ENCODE results near the gene HBM. TPM values are rescaled to one million over a fixed set of nuclear protein-coding genes. Genes with fewer than 3 reads are reported as not detected.
"Not testable (repeated sequence)": the region's sequence is repeated elsewhere in the genome, so short reads cannot be mapped to it uniquely, and the experiment has no call there.

HBM gene
- total and polyA plus RNA-seq, 2 donors from 2014 or later, result not detected

DNA sequence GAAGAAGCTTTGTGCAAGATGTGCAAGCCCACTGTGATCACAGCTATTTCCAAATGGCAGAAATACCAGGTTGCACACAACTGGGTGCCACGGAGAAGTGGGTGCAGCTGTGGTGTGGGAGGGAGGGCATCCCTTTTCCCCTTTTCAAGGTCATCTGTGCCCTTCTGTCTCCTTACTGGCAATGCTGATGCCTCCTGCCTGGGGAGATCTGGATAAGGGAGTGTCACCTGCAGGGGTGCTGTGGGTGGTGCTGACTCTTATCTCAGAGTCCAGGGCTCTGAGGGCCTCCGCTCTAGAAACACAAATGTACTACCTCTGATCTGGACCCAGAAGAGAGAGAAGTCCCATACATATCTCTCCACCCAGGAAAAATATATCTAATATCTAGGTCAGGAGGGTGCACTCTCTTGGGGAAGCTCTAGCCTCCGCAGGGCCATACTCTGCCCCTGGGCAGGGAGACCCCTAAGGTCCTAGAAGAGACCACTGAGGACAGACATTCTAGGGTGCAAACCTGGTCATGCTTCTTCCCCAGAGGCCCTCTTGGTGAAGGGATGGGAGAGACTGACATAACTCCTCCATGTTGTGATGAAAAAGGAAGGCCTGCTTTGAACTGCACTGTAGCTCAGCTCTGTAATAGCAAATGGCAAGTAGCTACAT is 45.8 kb upstream of the HBM start:
- no peak overlapping the region for H3K4me3 ChIP-seq (ENCODE audit: low read length in 3 of 3)
- H3K27ac ChIP-seq (ENCODE audit: low read depth in 2 of 2, low read length in 2 of 2), result no peak overlapping the region
- H3K36me3 ChIP-seq (ENCODE audit: control insufficient read depth in 2 of 3, insufficient read depth in 3 of 3, low read length in 3 of 3), result peaks cover 0 to 12% (median 0%) of the 10 kb centered on the region in 3 donors
- intact Hi-C loops (cut with DNase I), result no loop called here
- H3K27me3 ChIP-seq (ENCODE audit: control insufficient read depth, insufficient read depth, low read length), result no peaks in the 10 kb centered on the region
- H3K9me3 ChIP-seq (ENCODE audit: control insufficient read depth in 2 of 3, insufficient read depth in 1 of 3, low read length in 3 of 3), result no peaks in the 10 kb centered on the region
- FAIRE-seq (no peak), DNase-seq (no peak)
- no peak overlapping the region for H3K9ac ChIP-seq (ENCODE audit: low read length in 3 of 3)
- TF ChIP-seq, protein P1, sequence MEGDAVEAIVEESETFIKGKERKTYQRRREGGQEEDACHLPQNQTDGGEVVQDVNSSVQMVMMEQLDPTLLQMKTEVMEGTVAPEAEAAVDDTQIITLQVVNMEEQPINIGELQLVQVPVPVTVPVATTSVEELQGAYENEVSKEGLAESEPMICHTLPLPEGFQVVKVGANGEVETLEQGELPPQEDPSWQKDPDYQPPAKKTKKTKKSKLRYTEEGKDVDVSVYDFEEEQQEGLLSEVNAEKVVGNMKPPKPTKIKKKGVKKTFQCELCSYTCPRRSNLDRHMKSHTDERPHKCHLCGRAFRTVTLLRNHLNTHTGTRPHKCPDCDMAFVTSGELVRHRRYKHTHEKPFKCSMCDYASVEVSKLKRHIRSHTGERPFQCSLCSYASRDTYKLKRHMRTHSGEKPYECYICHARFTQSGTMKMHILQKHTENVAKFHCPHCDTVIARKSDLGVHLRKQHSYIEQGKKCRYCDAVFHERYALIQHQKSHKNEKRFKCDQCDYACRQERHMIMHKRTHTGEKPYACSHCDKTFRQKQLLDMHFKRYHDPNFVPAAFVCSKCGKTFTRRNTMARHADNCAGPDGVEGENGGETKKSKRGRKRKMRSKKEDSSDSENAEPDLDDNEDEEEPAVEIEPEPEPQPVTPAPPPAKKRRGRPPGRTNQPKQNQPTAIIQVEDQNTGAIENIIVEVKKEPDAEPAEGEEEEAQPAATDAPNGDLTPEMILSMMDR (IDR thresholded peaks at IDR 0.05; ENCODE audit: borderline replicate concordance, extremely low read depth, insufficient read depth), result no peak
- no peaks in the 10 kb centered on the region for H3K4me1 ChIP-seq (ENCODE audit: control insufficient read depth in 2 of 3, insufficient read depth in 2 of 3, low read depth in 1 of 3, low read length in 3 of 3)

DNA sequence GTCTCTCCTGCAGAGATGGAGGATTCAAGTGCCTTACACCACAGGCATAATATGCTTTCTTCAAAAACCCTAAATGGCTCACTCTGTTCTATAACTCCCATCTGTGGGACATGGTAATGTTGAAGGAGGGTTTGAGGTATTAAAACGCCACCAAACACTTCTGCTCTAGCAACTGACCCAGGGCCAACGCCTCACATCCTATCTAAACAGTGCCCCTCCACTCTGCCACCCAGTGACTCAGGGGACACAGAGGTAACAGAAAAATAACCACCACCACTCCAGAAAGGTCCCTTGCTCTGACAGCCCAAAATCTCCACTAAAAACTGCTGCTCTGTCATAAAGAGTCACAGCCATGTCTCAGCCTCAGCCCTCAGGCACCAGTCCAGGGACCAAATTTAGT is 45.0 kb upstream of the HBM start:
- DNase-seq (no peak), FAIRE-seq (no peak)
- TF ChIP-seq, protein P1 (IDR thresholded peaks at IDR 0.05; ENCODE audit: borderline replicate concordance, extremely low read depth, insufficient read depth), result no peak
- Histone ChIP-seq H3K4me1 (ENCODE audit: control insufficient read depth in 2 of 3, insufficient read depth in 2 of 3, low read depth in 1 of 3, low read length in 3 of 3) (no peaks in the 10 kb centered on the region), H3K36me3 (ENCODE audit: control insufficient read depth in 2 of 3, insufficient read depth in 3 of 3, low read length in 3 of 3) (peaks cover 0 to 10% (median 0%) of the 10 kb centered on the region in 3 donors), H3K27ac (ENCODE audit: low read depth in 2 of 2, low read length in 2 of 2) (no peak overlapping the region), H3K27me3 (ENCODE audit: control insufficient read depth, insufficient read depth, low read length) (no peaks in the 10 kb centered on the region), H3K9ac (ENCODE audit: low read length in 3 of 3) (no peak overlapping the region), H3K4me3 (ENCODE audit: low read length in 3 of 3) (no peak overlapping the region), H3K9me3 (ENCODE audit: control insufficient read depth in 2 of 3, insufficient read depth in 1 of 3, low read length in 3 of 3) (no peaks in the 10 kb centered on the region)
- intact Hi-C loops (cut with DNase I), result no loop called here

DNA sequence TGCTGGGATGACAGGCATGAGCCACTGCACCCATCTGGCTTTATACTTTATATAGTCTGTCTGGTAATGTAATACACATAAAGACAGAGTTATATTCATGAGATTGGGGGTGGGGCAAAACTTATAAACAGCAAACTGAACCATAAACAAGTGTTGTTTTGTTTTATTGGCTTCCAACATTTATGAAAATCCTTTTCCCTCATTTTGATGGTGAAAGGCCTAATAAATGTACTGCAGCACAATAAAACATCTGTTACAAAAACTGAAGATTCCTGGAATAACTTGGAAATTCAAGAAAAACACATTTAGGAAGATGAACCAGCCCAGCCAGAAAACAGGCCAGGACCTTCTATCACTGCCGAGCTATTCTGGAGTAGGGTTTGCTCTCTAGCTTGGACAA is 43.4 kb upstream of the HBM start:
- FAIRE-seq (no peak), DNase-seq (peak in 1 of 5 donors; percentile 51)
- intact Hi-C loops (cut with DNase I), result no loop called here
- Histone ChIP-seq H3K9me3 (ENCODE audit: control insufficient read depth in 2 of 3, insufficient read depth in 1 of 3, low read length in 3 of 3) (no peaks in the 10 kb centered on the region), H3K36me3 (ENCODE audit: control insufficient read depth in 2 of 3, insufficient read depth in 3 of 3, low read length in 3 of 3) (peaks cover 0 to 3% (median 0%) of the 10 kb centered on the region in 3 donors), H3K4me3 (ENCODE audit: low read length in 3 of 3) (no peak overlapping the region), H3K27ac (ENCODE audit: low read depth in 2 of 2, low read length in 2 of 2) (no peak overlapping the region), H3K9ac (ENCODE audit: low read length in 3 of 3) (no peak overlapping the region), H3K4me1 (ENCODE audit: control insufficient read depth in 2 of 3, insufficient read depth in 2 of 3, low read depth in 1 of 3, low read length in 3 of 3) (no peaks in the 10 kb centered on the region), H3K27me3 (ENCODE audit: control insufficient read depth, insufficient read depth, low read length) (no peaks in the 10 kb centered on the region)
- TF ChIP-seq, protein P1 (IDR thresholded peaks at IDR 0.05; ENCODE audit: borderline replicate concordance, extremely low read depth, insufficient read depth), result no peak

DNA sequence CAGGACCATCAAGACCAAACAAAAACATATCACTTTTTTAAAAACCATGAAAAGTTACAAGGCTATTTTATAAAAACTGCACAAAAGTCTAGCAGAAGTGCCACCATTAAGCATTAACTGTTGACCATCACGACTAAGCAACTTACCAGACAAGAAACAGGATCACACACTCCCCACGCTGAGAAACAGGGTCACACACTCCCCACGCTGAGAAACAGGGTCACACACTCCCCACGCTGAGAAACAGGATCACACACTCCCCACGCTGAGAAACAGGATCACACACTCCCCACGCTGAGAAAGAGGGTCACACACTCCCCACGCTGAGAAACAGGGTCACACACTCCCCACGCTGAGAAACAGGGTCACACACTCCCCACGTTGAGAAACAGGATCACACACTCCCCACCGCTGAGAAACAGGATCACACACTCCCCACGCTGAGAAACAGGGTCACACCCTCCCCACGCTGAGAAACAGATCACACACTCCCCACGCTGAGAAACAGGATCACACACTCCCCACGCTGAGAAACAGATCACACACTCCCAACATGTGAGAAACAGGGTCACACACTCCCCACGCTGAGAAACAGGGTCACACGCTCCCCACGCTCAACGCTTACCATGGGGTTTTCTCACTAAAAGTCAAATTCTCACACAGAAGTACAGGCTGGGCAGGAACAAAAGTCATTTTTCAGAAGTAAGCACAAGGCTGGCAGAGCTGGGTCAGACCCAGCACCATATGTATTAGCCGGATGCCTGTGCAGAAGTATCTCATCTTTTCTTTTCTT is 42.0 kb upstream of the HBM start:
- H3K4me3 ChIP-seq (ENCODE audit: low read length in 3 of 3); intact Hi-C loops (cut with DNase I); H3K9me3 ChIP-seq (ENCODE audit: control insufficient read depth in 2 of 3, insufficient read depth in 1 of 3, low read length in 3 of 3); DNase-seq; H3K4me1 ChIP-seq (ENCODE audit: control insufficient read depth in 2 of 3, insufficient read depth in 2 of 3, low read depth in 1 of 3, low read length in 3 of 3); FAIRE-seq; H3K27ac ChIP-seq (ENCODE audit: low read depth in 2 of 2, low read length in 2 of 2); H3K36me3 ChIP-seq (ENCODE audit: control insufficient read depth in 2 of 3, insufficient read depth in 3 of 3, low read length in 3 of 3); H3K27me3 ChIP-seq (ENCODE audit: control insufficient read depth, insufficient read depth, low read length); H3K9ac ChIP-seq (ENCODE audit: low read length in 3 of 3): not testable (repeated sequence)

All from kidney (tissue), 14 donors.